ENCODE measurements around the gene BANP.
"Not testable (repeated sequence)": the region's sequence is repeated elsewhere in the genome, so short reads cannot be mapped to it uniquely, and the experiment has no call there.

BANP gene

GRCh38 chr16:88098731-88099562, 147.7 kb downstream of the BANP start:
- not testable (repeated sequence) for DNase-seq (ENCODE audit: low read depth in 2 of 2, low spot score in 1 of 2)

DNA sequence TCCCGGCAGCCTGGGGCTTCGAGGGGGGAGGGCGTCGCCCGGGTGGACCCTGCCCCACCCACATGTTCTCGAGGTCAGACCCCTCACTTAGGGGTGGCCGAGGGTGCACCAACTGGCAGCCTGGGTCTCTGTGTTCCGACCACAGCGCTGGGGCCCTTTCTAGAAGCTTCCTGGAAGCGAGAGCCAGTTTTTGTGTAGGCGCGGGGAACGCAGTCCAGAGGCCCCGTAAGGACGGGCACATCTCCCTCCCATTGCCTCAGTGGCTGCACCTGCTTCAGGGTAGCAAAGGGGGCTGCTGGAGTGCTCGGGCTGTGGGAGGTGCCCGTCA, 148.3 kb downstream of the BANP start:
- no peak for DNase-seq (ENCODE audit: low read depth in 2 of 2, low spot score in 1 of 2)

- DNase-seq (ENCODE audit: low read depth in 2 of 2, low spot score in 1 of 2): not testable (repeated sequence)
These were observed 148.7 kb downstream of the BANP start for GRCh38 chr16:88099956-88100355.

- DNase-seq (ENCODE audit: low read depth in 2 of 2, low spot score in 1 of 2): not testable (repeated sequence)
These were observed 149.8 kb downstream of the BANP start for GRCh38 chr16:88100801-88101622.

DNA sequence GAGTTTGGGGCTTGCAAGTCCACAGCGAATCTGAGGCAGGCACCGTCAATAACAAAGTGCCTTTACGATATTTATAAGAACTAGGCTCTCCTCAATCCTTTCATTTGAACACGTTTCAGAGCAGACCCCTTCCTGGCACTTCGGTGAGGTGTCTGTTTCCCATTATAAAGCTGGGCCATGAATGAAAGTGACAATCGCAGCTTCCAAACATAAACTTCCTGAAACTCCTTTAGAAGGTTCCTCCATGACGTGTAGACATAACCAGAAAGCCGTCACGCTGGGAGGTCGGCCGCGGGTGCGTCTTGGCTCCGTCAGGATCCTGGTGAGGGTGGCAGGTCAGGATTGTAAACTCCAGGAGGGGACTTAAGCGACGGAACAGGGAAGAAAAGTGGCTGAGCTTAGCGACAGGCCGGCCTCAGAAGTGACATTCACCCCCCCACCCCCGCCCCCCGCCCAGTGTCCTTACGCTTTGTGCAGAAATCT, 150.4 kb downstream of the BANP start:
- not testable (repeated sequence) for DNase-seq (ENCODE audit: low read depth in 2 of 2, low spot score in 1 of 2)

DNA sequence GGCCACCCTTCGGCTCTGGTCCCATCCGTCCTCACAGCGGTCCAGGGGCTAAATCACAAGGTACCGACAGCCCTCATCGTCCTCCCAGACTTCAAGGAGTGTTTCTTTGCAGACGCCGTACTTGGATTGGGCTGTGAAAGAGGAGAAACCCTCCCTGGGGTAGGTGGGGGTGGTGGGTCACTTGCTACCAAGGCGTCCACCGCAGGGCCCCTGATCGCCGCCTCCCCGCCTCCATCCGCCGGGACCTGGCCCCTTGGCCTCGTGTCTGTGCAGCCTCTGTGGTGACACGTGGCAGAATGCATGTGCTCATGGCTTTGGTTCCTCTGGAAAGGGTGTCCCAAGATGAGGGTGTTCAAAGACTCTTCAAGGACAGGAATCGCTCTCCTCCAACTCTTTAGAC, 151.4 kb downstream of the BANP start:
- no peak for DNase-seq (ENCODE audit: low read depth in 2 of 2, low spot score in 1 of 2)

GRCh38 chr16:88103011-88103410, 151.8 kb downstream of the BANP start:
- DNase-seq (ENCODE audit: low read depth in 2 of 2, low spot score in 1 of 2): no peak

DNA sequence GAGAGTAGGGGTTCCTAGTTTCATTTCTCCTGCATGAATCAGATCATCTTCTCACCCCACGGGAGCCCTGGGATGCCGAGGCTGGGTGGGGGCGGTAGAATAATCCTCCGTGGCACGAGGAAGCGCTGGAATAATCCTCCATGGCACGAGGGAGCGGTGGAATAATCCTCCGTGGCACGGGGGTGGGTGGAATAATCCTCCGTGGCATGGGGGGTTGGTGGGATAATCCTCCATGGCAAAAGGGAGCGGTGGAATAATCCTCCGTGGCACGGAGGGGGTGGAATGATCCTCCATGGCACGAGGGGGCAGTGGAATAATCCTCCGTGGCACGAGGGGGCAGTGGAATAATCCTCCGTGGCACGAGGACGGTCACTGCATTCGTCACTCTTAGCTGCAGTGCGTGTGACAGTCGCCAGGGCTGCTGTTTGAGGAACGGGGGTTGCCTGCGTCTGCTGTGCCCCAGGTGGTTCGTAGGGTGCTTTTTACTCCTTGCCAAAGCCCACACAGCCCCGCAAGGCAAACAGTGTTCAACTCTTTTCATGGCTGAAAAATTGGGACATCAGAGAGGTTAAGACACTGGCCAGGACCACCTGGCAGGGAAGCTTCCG, 152.5 kb downstream of the BANP start:
- DNase-seq (ENCODE audit: low read depth in 2 of 2, low spot score in 1 of 2): no peak

DNA sequence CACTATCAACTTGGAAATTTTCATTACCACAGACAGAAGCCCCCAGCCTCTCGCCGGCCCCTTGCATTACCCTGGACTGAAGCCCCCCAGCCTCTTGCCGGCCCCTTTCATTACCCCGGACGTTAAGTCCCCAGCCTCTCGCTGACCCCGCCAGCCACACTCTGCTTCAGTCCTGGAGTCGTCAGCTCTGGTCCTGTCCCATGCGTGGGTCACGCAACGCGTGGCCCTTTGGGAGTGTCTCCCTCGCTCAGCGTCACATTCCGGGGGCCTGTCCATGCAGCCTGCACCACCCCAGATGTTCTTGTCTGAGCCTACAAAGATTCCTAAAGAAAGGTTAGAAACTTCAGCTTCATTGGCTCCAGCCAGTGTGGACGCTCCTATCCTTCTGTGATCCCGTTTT, 153.1 kb downstream of the BANP start:
- not testable (repeated sequence) for DNase-seq (ENCODE audit: low read depth in 2 of 2, low spot score in 1 of 2)

GRCh38 chr16:88105574-88106140, 154.4 kb downstream of the BANP start:
- DNase-seq (ENCODE audit: low read depth in 2 of 2, low spot score in 1 of 2): not testable (repeated sequence)

GRCh38 chr16:88106566-88106965, 155.3 kb downstream of the BANP start:
- not testable (repeated sequence) for DNase-seq (ENCODE audit: low read depth in 2 of 2, low spot score in 1 of 2)

- DNase-seq (ENCODE audit: low read depth in 2 of 2, low spot score in 1 of 2): no peak
These were observed 157.5 kb downstream of the BANP start for GRCh38 chr16:88108762-88109161.

DNA sequence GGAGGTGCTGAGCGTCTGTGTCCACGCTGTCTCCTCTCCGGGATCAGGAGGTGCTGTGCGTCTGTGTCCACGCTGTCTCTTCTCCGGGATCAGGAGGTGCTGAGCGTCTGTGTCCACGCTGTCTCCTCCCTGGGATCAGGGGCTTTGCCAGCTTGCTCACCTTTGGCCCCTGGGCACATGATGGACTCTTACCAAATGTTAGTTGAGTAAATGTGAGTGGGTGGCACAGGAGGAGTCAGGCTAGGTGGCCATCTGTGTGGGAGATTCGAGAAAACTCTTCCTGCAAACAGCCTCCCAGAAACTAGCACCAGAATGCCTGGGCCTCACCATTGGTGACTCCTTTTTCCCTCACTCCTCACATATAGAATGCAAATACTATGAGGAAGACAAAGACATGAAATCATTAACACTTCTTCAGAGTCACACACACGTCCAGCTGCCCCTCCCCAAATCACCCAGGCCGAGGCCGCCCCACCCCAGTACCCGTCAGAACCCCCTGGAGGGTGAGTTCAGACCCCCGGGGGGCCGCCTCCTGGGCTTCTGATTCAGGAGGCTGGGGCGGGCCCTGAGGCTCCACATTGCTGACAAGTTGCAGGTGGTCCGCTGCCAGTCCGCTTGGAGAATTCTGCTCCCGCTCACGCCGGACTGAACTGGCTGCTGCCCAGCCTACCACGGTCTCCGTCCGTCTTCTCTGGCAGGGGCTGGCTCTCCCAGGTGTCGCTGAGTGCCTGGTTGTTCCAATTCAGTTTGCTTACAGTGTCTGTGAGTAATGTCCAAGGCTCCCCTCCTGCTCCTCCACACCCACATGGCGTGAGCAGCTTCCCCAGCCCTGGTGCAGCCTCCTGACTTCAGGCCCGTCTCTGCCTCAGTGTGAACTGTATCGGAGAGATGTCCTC, 158.7 kb downstream of the BANP start:
- DNase-seq (ENCODE audit: low read depth in 2 of 2, low spot score in 1 of 2): not testable (repeated sequence)

DNA sequence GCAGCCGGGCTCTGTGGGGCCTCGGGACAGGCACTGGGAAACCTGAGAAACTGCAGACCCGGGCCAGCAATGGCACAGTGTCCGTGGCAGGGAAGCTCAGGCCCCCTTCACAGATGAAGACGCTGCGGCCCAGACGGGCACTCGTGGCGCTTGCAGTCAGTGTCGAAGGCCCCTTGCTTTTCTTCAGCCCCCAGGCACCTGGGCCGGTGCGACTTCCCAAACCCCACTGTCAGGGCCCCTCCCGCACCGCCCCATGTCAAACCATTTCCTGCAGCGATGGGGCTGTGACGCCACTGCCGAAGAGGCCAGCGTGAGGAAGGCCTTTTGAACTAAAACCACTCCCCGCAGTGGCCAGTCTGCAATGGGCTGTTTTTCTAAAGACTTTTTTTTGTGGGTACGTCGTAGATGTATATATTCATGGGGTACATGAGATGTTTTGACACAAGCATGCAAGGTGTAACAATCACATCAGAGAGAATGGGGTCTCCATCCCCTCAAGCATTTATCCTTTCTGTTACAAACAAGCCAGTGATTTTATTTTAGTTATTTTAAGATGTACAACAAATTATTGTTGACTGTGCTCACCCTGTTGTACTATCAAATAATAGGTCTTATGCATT, 159.8 kb downstream of the BANP start:
- not testable (repeated sequence) for DNase-seq (ENCODE audit: low read depth in 2 of 2, low spot score in 1 of 2)

- DNase-seq (ENCODE audit: low read depth in 2 of 2, low spot score in 1 of 2): not testable (repeated sequence)
These were observed 160.7 kb downstream of the BANP start for GRCh38 chr16:88111976-88112375.

GRCh38 chr16:88113545-88114045, 162.4 kb downstream of the BANP start:
- DNase-seq (ENCODE audit: low read depth in 2 of 2, low spot score in 1 of 2): no peak

DNA sequence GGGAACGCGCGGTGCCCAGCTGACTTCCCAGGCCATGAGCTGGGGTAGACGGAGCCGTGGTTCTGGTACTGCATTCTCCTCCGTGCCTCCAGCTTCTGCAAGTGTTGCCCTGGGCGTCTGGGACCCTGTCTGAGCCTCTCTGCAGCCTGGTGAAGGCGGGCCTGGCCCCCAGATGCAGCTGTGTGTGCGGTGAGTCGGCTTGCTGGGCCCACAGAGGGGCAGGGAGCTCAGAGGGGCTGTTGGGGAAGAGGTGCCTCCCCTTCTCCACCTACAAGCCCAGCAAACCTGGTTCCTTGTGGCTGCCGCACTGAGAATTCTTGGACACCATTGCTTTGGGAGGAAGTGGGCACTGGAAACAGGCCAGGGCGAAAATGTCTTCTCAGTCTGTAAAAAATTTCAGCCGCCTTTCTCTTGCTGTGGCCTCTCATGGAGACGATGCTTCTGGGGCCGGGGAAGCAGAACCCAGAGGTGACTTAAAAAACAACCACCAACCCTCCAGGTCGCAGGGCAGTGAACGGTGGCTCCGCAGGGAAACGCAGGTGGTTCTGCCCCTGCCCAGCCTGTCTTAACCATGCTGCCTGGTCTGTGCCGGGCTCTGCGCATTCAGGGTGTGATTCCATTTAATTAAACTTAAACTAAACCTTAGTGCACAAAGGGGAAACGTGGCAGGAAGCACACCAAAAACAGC, 163.5 kb downstream of the BANP start:
- not testable (repeated sequence) for DNase-seq (ENCODE audit: low read depth in 2 of 2, low spot score in 1 of 2)

GRCh38 chr16:88116121-88116520, 164.9 kb downstream of the BANP start:
- DNase-seq (ENCODE audit: low read depth in 2 of 2, low spot score in 1 of 2): no peak

GRCh38 chr16:88117476-88117868, 166.2 kb downstream of the BANP start:
- DNase-seq (ENCODE audit: low read depth in 2 of 2, low spot score in 1 of 2): no peak

Data from stimulated activated CD8-positive, alpha-beta memory T cell treated with anti-CD3 and anti-CD28 coated beads, Interleukin-4, amount 100 ng/mL, for 4 hours (primary cell).